MM.1S (cell line): Measurements from ENCODE around the gene OSBPL8.

Experiments
- DNase-seq: peaks from one replicate; pipeline ENCODE4 v3.0.0-alpha.2; 2015
- H2AFZ ChIP-seq: fragments of 300-600 bp; sonication (generic); 2 replicates; pipeline ENCODE4 v1.6.0; 2016; ENCODE audit warnings: antibody characterized with exemption, low read length
- H3F3A ChIP-seq: fragments of 300-600 bp; sonication (generic); 2 replicates; pipeline ENCODE4 v1.6.1; 2016; ENCODE audit warnings: mild to moderate bottlenecking, antibody characterized with exemption, low read length, moderate library complexity, mixed read lengths; ENCODE audit not compliant: insufficient read depth
- H3K27ac ChIP-seq: fragments of 300-600 bp; sonication (generic); 2 replicates; pipeline ENCODE4 v1.5.1; 2016; ENCODE audit warnings: mild to moderate bottlenecking, low read length
- H3K27me3 ChIP-seq: fragments of 300-600 bp; sonication (generic); replicated peaks from 2 replicates; pipeline ENCODE4 v1.6.0; 2016; ENCODE audit warnings: low read length; ENCODE audit not compliant: insufficient read depth
- H3K36me3 ChIP-seq: fragments of 300-600 bp; sonication (generic); replicated peaks from 2 replicates; pipeline ENCODE4 v1.6.1; 2016; ENCODE audit warnings: mild to moderate bottlenecking, low read length, mixed read lengths; ENCODE audit not compliant: insufficient read depth
- H3K4me1 ChIP-seq: fragments of 300-600 bp; sonication (generic); 2 replicates; pipeline ENCODE4 v1.6.1; 2016; ENCODE audit warnings: low read length, mixed read lengths
- H3K4me2 ChIP-seq: fragments of 300-600 bp; sonication (generic); 2 replicates; pipeline ENCODE4 v1.6.0; 2016; ENCODE audit warnings: low read depth, low read length
- H3K4me3 ChIP-seq: fragments of 300-600 bp; sonication (generic); 2 replicates; pipeline ENCODE4 v1.5.1; 2016; ENCODE audit warnings: low read length, mixed read lengths
- H3K79me2 ChIP-seq: fragments of 300-600 bp; sonication (generic); 2 replicates; pipeline ENCODE4 v1.6.1; 2016; ENCODE audit warnings: mixed run types, low read length, mixed read lengths
- H3K9ac ChIP-seq: fragments of 300-600 bp; sonication (generic); 2 replicates; pipeline ENCODE4 v1.6.1; 2016; ENCODE audit warnings: low read length, mixed read lengths
- H3K9me2 ChIP-seq: fragments of 300-600 bp; sonication (generic); replicated peaks from 2 replicates; pipeline ENCODE4 v1.6.1; 2016; ENCODE audit warnings: mild to moderate bottlenecking, low read length, mixed read lengths; ENCODE audit not compliant: insufficient read depth
- H3K9me3 ChIP-seq: fragments of 300-600 bp; sonication (generic); replicated peaks from 2 replicates; pipeline ENCODE4 v1.6.1; 2016; ENCODE audit warnings: mild to moderate bottlenecking, low read length, mixed read lengths; ENCODE audit not compliant: insufficient read depth
- H4K20me1 ChIP-seq: fragments of 300-600 bp; sonication (generic); 2 replicates; pipeline ENCODE4 v1.6.1; 2016; ENCODE audit warnings: mild to moderate bottlenecking, low read length, moderate library complexity, mixed read lengths; ENCODE audit not compliant: insufficient read depth
- EZH2 ChIP-seq: fragments of 300-600 bp; sonication (generic); optimal IDR thresholded peaks from 2 replicates; pipeline ENCODE3; 2017; ENCODE audit warnings: low read depth, mild to moderate bottlenecking, antibody characterized with exemption, low read length, mixed read lengths
- EZH2phosphoT487 ChIP-seq: fragments of 300-600 bp; sonication (generic); IDR thresholded peaks from 2 replicates; pipeline ENCODE4 v1.6.1; 2018; ENCODE audit warnings: antibody characterized with exemption, low read length
- TF ChIP-seq, protein P1 (sequence below): fragments of 300-600 bp; sonication (generic); IDR thresholded peaks from 2 replicates; pipeline ENCODE4 v1.5.1; 2016; ENCODE audit warnings: antibody characterized with exemption, low read length, mixed read lengths

OSBPL8 gene

DNA sequence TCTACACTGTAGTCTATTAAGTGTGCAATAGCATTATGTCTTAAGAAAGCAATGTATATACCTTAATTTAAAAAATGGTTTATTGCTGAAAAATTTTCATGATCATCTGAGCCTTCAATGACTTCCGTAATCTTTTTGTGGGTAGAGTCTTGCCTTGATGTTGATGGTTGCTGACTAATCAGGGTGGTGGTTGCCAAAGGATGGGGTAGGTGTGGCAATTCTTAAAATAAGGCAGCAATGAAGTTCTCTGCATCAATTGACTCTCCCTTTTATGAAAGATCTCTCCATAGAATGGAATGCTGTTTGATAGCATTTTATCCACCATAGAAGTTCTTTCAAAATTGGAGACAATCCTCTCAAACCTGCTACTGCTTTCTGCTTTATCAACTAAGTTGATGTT, 252.5 kb downstream of the OSBPL8 start:
- H3K27ac ChIP-seq = no peak overlapping the region
- H2AFZ ChIP-seq = no peak overlapping the region
- DNase-seq = no peak
- H3K27me3 ChIP-seq = no peaks in the 10 kb centered on the region
- TF ChIP-seq EZH2 = no peak
- TF ChIP-seq, protein P1, sequence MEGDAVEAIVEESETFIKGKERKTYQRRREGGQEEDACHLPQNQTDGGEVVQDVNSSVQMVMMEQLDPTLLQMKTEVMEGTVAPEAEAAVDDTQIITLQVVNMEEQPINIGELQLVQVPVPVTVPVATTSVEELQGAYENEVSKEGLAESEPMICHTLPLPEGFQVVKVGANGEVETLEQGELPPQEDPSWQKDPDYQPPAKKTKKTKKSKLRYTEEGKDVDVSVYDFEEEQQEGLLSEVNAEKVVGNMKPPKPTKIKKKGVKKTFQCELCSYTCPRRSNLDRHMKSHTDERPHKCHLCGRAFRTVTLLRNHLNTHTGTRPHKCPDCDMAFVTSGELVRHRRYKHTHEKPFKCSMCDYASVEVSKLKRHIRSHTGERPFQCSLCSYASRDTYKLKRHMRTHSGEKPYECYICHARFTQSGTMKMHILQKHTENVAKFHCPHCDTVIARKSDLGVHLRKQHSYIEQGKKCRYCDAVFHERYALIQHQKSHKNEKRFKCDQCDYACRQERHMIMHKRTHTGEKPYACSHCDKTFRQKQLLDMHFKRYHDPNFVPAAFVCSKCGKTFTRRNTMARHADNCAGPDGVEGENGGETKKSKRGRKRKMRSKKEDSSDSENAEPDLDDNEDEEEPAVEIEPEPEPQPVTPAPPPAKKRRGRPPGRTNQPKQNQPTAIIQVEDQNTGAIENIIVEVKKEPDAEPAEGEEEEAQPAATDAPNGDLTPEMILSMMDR = no peak
- no peak for TF ChIP-seq EZH2phosphoT487
- no peaks in the 10 kb centered on the region for H3K79me2 ChIP-seq
- H3K4me1 ChIP-seq = no peaks in the 10 kb centered on the region
- H3F3A ChIP-seq = no peaks in the 10 kb centered on the region
- H4K20me1 ChIP-seq = no peaks in the 10 kb centered on the region
- H3K9me3 ChIP-seq = no peaks in the 10 kb centered on the region
- no peaks in the 10 kb centered on the region for H3K9me2 ChIP-seq
- H3K4me2 ChIP-seq = no peak overlapping the region
- H3K36me3 ChIP-seq = no peaks in the 10 kb centered on the region
- H3K9ac ChIP-seq = no peak overlapping the region
- no peak overlapping the region for H3K4me3 ChIP-seq

DNA sequence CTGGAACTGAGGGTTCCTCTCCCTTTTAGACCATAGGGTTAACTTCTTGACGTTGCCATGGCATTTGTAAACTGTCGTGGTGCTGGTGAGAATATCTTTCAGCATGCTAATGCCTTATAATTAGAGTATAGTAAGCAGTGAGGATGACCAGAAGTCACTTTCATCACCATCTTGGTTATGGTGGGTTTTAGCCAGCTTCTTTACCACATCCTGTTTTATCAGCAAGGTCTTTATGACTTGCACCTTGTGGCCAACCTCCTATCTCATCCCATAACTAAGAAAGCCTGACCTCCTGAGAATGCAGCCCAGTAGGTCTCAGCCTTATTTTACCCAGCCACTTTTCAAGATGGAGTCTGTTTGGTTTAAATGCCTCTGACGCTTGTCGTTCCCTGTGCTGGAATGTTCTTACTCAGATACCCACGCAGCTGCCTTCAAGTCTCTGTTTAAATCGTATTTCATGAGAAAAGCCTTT, 255.5 kb downstream of the OSBPL8 start:
- Histone ChIP-seq H4K20me1 (no peaks in the 10 kb centered on the region), H3K9me2 (no peaks in the 10 kb centered on the region), H3K4me2 (no peak overlapping the region), H3K9me3 (no peaks in the 10 kb centered on the region), H2AFZ (no peak overlapping the region), H3K4me1 (no peaks in the 10 kb centered on the region), H3K79me2 (no peaks in the 10 kb centered on the region), H3K27ac (no peak overlapping the region), H3F3A (no peaks in the 10 kb centered on the region), H3K4me3 (no peak overlapping the region), H3K36me3 (no peaks in the 10 kb centered on the region), H3K27me3 (no peaks in the 10 kb centered on the region), H3K9ac (no peak overlapping the region)
- TF ChIP-seq EZH2 = no peak
- TF ChIP-seq, protein P1 = no peak
- no peak for TF ChIP-seq EZH2phosphoT487
- DNase-seq = no peak

DNA sequence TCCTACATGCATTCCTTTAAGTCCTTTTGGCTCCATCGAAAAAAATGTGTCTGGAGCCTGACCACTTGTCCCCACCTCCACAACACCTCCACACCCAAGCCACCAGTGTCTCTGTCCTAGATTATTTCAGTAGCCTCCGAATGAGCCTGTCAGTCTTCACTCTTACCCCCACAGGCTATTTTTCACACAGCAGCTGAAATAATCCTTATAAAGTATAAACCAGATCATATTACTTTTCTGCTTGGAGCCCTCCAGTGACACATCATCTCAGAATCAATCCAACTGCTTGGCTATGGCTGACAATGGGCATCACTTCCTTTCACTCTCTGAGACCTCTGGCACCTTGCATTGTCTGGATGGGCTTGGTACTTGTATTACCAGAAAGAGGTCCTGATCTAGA, 256.2 kb downstream of the OSBPL8 start:
- Histone ChIP-seq H2AFZ (no peak overlapping the region), H3K9me2 (no peaks in the 10 kb centered on the region), H4K20me1 (no peaks in the 10 kb centered on the region), H3K4me2 (no peak overlapping the region), H3K79me2 (no peaks in the 10 kb centered on the region), H3K4me1 (no peaks in the 10 kb centered on the region), H3K36me3 (no peaks in the 10 kb centered on the region), H3K4me3 (no peak overlapping the region), H3K9ac (no peak overlapping the region), H3K27me3 (no peaks in the 10 kb centered on the region), H3F3A (no peaks in the 10 kb centered on the region), H3K9me3 (no peaks in the 10 kb centered on the region), H3K27ac (no peak overlapping the region)
- DNase-seq = no peak
- TF ChIP-seq, protein P1 = no peak
- TF ChIP-seq EZH2 (no peak), EZH2phosphoT487 (no peak)
